ENCODE data around the gene IRF9. TPM values are rescaled to one million over a fixed set of nuclear protein-coding genes. Genes with fewer than 3 reads are reported as not detected.

Gene IRF9
- total RNA-seq, 1 experiment from 2014 or later, result 15.6 TPM

DNA sequence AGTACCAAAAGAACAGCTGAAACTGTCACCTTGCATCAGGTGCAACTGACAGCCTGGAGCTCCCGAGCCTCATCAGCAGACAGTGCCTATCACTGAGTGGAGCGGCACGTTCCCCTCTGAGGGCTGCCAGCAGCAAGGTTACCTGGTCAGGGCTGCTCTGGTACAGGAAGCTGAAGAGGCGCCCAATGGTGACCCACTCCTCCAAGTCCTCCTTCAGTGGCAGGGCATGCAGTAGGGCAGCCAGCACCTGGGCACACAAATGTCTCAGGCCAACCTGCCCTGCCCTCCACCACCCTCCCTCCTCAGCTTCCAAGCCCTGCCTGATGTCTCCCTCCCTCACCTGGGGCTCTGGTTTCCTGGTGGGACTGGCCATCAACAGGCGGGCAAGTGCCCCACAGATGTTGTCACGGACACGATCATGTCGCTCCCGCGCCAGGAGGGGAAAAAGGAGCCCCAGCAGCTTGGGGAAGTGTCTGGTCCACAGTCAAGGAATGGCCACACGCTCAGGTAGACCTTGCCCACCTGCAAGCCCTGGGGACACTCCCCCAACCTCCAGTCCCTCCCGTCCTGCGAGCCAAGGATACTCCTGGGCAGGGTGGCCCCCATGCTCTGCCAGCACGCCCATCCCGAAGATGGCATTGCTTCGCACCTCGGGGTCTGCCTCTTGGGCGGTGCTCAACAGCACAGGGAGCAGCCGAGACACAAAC lies 20.5 kb downstream of the IRF9 start:
- TF ChIP-seq, protein P1, sequence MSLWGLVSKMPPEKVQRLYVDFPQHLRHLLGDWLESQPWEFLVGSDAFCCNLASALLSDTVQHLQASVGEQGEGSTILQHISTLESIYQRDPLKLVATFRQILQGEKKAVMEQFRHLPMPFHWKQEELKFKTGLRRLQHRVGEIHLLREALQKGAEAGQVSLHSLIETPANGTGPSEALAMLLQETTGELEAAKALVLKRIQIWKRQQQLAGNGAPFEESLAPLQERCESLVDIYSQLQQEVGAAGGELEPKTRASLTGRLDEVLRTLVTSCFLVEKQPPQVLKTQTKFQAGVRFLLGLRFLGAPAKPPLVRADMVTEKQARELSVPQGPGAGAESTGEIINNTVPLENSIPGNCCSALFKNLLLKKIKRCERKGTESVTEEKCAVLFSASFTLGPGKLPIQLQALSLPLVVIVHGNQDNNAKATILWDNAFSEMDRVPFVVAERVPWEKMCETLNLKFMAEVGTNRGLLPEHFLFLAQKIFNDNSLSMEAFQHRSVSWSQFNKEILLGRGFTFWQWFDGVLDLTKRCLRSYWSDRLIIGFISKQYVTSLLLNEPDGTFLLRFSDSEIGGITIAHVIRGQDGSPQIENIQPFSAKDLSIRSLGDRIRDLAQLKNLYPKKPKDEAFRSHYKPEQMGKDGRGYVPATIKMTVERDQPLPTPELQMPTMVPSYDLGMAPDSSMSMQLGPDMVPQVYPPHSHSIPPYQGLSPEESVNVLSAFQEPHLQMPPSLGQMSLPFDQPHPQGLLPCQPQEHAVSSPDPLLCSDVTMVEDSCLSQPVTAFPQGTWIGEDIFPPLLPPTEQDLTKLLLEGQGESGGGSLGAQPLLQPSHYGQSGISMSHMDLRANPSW (CRISPR knock-in tag; conservative IDR thresholded peaks at IDR 0.05; ENCODE audit: low read depth), result no peak
- TF ChIP-seq, protein P2, sequence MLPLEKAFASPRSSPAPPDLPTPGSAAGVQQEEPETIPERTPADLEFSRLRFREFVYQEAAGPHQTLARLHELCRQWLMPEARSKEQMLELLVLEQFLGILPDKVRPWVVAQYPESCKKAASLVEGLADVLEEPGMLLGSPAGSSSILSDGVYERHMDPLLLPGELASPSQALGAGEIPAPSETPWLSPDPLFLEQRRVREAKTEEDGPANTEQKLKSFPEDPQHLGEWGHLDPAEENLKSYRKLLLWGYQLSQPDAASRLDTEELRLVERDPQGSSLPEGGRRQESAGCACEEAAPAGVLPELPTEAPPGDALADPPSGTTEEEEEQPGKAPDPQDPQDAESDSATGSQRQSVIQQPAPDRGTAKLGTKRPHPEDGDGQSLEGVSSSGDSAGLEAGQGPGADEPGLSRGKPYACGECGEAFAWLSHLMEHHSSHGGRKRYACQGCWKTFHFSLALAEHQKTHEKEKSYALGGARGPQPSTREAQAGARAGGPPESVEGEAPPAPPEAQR (CRISPR knock-in tag; IDR thresholded peaks at IDR 0.05), result no peak
- TF ChIP-seq SOX15 (CRISPR knock-in tag; IDR thresholded peaks at IDR 0.05), result no peak
- TF ChIP-seq, protein P3, sequence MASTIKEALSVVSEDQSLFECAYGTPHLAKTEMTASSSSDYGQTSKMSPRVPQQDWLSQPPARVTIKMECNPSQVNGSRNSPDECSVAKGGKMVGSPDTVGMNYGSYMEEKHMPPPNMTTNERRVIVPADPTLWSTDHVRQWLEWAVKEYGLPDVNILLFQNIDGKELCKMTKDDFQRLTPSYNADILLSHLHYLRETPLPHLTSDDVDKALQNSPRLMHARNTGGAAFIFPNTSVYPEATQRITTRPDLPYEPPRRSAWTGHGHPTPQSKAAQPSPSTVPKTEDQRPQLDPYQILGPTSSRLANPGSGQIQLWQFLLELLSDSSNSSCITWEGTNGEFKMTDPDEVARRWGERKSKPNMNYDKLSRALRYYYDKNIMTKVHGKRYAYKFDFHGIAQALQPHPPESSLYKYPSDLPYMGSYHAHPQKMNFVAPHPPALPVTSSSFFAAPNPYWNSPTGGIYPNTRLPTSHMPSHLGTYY (CRISPR knock-in tag; IDR thresholded peaks at IDR 0.05), result no peak
- no peak for TF ChIP-seq TEAD4 (CRISPR knock-in tag; IDR thresholded peaks at IDR 0.05)
- TF ChIP-seq HMGA2 (CRISPR knock-in tag; IDR thresholded peaks at IDR 0.05), result no peak
- TF ChIP-seq IRF2 (CRISPR knock-in tag; IDR thresholded peaks at IDR 0.05; ENCODE audit: borderline replicate concordance, low read depth), result no peak
- no peak for TF ChIP-seq MYBL2 (CRISPR knock-in tag; IDR thresholded peaks at IDR 0.05)
- TF ChIP-seq ZNF416 (CRISPR knock-in tag; IDR thresholded peaks at IDR 0.05), result no peak
- TF ChIP-seq ZNF671 (CRISPR knock-in tag; IDR thresholded peaks at IDR 0.05), result no peak
- TF ChIP-seq, protein P4, sequence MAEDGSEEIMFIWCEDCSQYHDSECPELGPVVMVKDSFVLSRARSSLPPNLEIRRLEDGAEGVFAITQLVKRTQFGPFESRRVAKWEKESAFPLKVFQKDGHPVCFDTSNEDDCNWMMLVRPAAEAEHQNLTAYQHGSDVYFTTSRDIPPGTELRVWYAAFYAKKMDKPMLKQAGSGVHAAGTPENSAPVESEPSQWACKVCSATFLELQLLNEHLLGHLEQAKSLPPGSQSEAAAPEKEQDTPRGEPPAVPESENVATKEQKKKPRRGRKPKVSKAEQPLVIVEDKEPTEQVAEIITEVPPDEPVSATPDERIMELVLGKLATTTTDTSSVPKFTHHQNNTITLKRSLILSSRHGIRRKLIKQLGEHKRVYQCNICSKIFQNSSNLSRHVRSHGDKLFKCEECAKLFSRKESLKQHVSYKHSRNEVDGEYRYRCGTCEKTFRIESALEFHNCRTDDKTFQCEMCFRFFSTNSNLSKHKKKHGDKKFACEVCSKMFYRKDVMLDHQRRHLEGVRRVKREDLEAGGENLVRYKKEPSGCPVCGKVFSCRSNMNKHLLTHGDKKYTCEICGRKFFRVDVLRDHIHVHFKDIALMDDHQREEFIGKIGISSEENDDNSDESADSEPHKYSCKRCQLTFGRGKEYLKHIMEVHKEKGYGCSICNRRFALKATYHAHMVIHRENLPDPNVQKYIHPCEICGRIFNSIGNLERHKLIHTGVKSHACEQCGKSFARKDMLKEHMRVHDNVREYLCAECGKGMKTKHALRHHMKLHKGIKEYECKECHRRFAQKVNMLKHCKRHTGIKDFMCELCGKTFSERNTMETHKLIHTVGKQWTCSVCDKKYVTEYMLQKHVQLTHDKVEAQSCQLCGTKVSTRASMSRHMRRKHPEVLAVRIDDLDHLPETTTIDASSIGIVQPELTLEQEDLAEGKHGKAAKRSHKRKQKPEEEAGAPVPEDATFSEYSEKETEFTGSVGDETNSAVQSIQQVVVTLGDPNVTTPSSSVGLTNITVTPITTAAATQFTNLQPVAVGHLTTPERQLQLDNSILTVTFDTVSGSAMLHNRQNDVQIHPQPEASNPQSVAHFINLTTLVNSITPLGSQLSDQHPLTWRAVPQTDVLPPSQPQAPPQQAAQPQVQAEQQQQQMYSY (CRISPR knock-in tag; IDR thresholded peaks at IDR 0.05), result no peak
- POLR2A ChIA-PET, result no interaction called here
- H3K27me3 Mint-ChIP-seq (ENCODE audit: low read depth), result no peaks in the 10 kb centered on the region

DNA sequence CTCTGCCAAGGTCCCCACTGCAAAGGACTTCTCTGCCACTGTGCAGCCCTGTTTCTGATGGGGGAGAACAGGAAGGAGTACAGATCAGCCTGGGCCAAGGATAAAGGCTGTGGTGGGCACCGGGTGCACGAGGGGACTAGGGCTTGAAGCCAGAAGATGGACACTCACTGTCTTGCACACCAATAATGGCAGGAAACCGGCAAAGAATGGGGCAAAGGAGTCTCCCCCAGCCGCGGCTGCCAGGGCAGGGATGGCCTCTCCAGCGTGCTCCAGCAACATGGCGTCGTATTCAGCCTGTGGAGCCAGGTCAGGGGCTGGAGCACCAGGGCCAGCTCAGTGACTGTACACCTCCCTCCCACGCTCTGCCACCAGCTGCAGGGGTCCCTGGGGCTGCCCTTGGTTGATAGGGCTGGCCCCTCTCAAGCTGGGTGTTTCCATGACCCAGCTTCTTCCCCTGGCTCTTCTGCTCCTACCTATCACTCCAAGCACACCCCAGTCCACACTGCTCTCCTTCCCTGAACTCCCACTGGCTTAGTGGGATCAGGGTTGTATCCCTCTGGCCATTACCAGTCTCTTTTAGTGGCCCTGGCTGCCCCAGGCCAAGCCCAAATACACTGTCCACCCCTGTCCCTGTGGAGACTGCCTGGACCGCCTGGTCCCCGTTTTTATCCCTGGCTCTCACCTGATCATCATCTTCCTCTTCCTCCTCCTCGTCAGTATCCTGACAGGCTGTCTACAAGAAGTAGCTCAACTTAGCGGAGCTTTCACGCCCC lies 21.2 kb downstream of the IRF9 start:
- Mint-ChIP-seq H3K36me3 (peaks cover 47% of the 10 kb centered on the region), H3K4me1 (0 out of 2 replicates have a peak, but pooled peaks cover 4% of the 10 kb centered on the region), H3K27me3 (ENCODE audit: low read depth) (no peaks in the 10 kb centered on the region), H3K4me3 (no peak overlapping the region), H3K9me3 (no peaks in the 10 kb centered on the region), H3K27ac (no peak overlapping the region)
- POLR2A ChIA-PET, result no interaction called here
- CTCF ChIA-PET, result interaction anchor here (1.3 kb wide), 1 partner anchor 250 kb away, joined by 3 read pairs; no protein-coding TSS in a partner anchor
- DNase-seq (ENCODE audit: low spot score), result no peak
- ATAC-seq, result no peak
- TF ChIP-seq, protein P5, sequence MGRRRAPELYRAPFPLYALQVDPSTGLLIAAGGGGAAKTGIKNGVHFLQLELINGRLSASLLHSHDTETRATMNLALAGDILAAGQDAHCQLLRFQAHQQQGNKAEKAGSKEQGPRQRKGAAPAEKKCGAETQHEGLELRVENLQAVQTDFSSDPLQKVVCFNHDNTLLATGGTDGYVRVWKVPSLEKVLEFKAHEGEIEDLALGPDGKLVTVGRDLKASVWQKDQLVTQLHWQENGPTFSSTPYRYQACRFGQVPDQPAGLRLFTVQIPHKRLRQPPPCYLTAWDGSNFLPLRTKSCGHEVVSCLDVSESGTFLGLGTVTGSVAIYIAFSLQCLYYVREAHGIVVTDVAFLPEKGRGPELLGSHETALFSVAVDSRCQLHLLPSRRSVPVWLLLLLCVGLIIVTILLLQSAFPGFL (CRISPR knock-in tag; IDR thresholded peaks at IDR 0.05; ENCODE audit: borderline replicate concordance), result no peak
- TF ChIP-seq TEAD1 (CRISPR knock-in tag; IDR thresholded peaks at IDR 0.05), result no peak
- TF ChIP-seq, protein P1 (CRISPR knock-in tag; conservative IDR thresholded peaks at IDR 0.05; ENCODE audit: low read depth), result no peak
- no peak for TF ChIP-seq ZNF121 (CRISPR knock-in tag; IDR thresholded peaks at IDR 0.05)
- TF ChIP-seq SMAD3 (CRISPR knock-in tag; IDR thresholded peaks at IDR 0.05; ENCODE audit: borderline replicate concordance), result no peak

More for the DNA sequence above, 20.5 kb downstream of the IRF9 start:
- Mint-ChIP-seq H3K27ac (no peak overlapping the region), H3K4me3 (no peak overlapping the region), H3K36me3 (peaks cover 47% of the 10 kb centered on the region), H3K9me3 (no peaks in the 10 kb centered on the region), H3K4me1 (no peaks in the 10 kb centered on the region)
- CTCF ChIA-PET, result interaction anchor here (1.1 to 1.3 kb wide), 2 partner anchors 20 to 251 kb away, joined by 3 read pairs; partner anchors contain the start of gene IRF9
- DNase-seq (ENCODE audit: low spot score) (no peak), ATAC-seq (no peak)

Measured in WTC11 (cell line).